Body of pancreas (tissue), 4 donors: ENCODE measurements around the gene SP6. TPM values are rescaled to one million over a fixed set of nuclear protein-coding genes. Genes with fewer than 3 reads are reported as not detected.

Source experiments
- ATAC-seq: fragments of 150-250 bp; one replicate; pipeline ENCODE4 v1.9.1; 2016
- DNase-seq, 4 donors: peaks; one replicate each; pipeline ENCODE4 v3.0.0-alpha.2; 2019
- H3K27ac ChIP-seq, 4 donors: fragments of 200-600 bp; sonication (generic); 1 replicate in 3 of 4; 2 replicates in 1 of 4; pipeline versions ENCODE4 v1.5.1 to v1.6.1; 2016 to 2019; ENCODE audit warnings: mild to moderate bottlenecking in 1 of 4, mixed read lengths in 1 of 4, moderate library complexity in 1 of 4
- H3K27me3 ChIP-seq, 2 donors: fragments of 200-600 bp; sonication (generic); one replicate each; pipeline ENCODE4 v1.6.0; 2016; ENCODE audit warnings: mild to moderate bottlenecking in 1 of 2
- H3K36me3 ChIP-seq, 2 donors: fragments of 200-600 bp; sonication (generic); replicated peaks in 1 of 2; 2 replicates each; pipeline ENCODE4 v1.5.1; 2016; ENCODE audit warnings: low read depth in 2 of 2; ENCODE audit not compliant: insufficient read depth in 1 of 2
- H3K4me1 ChIP-seq: fragments of 200-600 bp; sonication (generic); one replicate; pipeline ENCODE4 v1.6.0; 2016
- H3K4me3 ChIP-seq, 2 donors: fragments of 200-600 bp; sonication (generic); 1 replicate in 1 of 2; 2 replicates in 1 of 2; pipeline ENCODE4 v1.5.1; 2016 to 2019
- H3K9me3 ChIP-seq, 3 donors: fragments of 200-600 bp; sonication (generic); 1 replicate in 2 of 3; 2 replicates in 1 of 3; pipeline ENCODE4 v1.5.1; 2016
- CTCF ChIP-seq, 7 experiments: fragments of 450-650 bp in 4 of 7; fragments of 200-600 bp in 3 of 7; sonication (generic) in 3 of 7; IDR thresholded peaks; one replicate each; pipeline ENCODE4 v1.5.1; 2016 to 2019; ENCODE audit warnings: antibody characterized with exemption in 7 of 7
- POLR2A ChIP-seq, 3 donors: fragments of 450-650 bp; IDR thresholded peaks; one replicate each; pipeline ENCODE4 v1.6.1; 2016; ENCODE audit warnings: antibody characterized with exemption in 3 of 3, mild to moderate bottlenecking in 2 of 3
- WGBS, 2 donors: methylation state at CpG; one replicate each; pipeline ENCODE4 v1.1.5; 2017; 5-methylcytosine and 5-hydroxymethylcytosine counted together
- intact Hi-C: fragments of 100-400 bp; cut with DNase I; formaldehyde crosslinking; loops from one replicate; pipeline ENCODE4 v1.15.1; 2023
- total RNA-seq, 2 donors: library from RNA; depleted of rRNA; stranded (reverse); fragments of >200 nt; gene quantifications; one replicate each; pipeline ENCODE4 v1.1.0, GENCODE V29; 2016

SP6 gene
- total RNA-seq, 2 donors from 2014 or later, result 0.26 to 0.99 TPM

GRCh38 chr17:47871048-47871447, 20.1 kb upstream of the SP6 start:
- intact Hi-C loops, result no loop called here
- DNase-seq (no peak), ATAC-seq (no peak)
- Histone ChIP-seq H3K27ac (no peak overlapping the region), H3K4me3 (no peak overlapping the region), H3K9me3 (no peaks in the 10 kb centered on the region), H3K4me1 (no peaks in the 10 kb centered on the region), H3K36me3 (no peaks in the 10 kb centered on the region), H3K27me3 (peaks cover 3 to 13% of the 10 kb centered on the region in 2 donors)
- TF ChIP-seq CTCF (IDR thresholded peaks at IDR 0.05) (no peak), POLR2A (IDR thresholded peaks at IDR 0.05) (no peak)

GRCh38 chr17:47870056-47870455, 19.1 kb upstream of the SP6 start:
- Histone ChIP-seq H3K4me1 (no peaks in the 10 kb centered on the region), H3K4me3 (no peak overlapping the region), H3K27me3 (peaks cover 3 to 13% of the 10 kb centered on the region in 2 donors), H3K36me3 (no peaks in the 10 kb centered on the region), H3K9me3 (no peaks in the 10 kb centered on the region), H3K27ac (no peak overlapping the region)
- no peak for ATAC-seq
- DNase-seq, result no peak
- TF ChIP-seq POLR2A (IDR thresholded peaks at IDR 0.05) (no peak), CTCF (IDR thresholded peaks at IDR 0.05) (no peak)
- intact Hi-C loops, result no loop called here
- 9 to 32% methylated on average over 1 of the region's 1 CpG for WGBS, 2 donors

GRCh38 chr17:47869114-47869513, 18.2 kb upstream of the SP6 start:
- ATAC-seq, result no peak
- 10 to 18% methylated on average over 2 of the region's 2 CpGs for WGBS, 2 donors
- peaks cover 3 to 13% of the 10 kb centered on the region in 2 donors for H3K27me3 ChIP-seq

GRCh38 chr17:47867813-47868533, 17.0 kb upstream of the SP6 start:
- H3K4me1 ChIP-seq, result no peaks in the 10 kb centered on the region
- 70 to 80% methylated on average over 9 to 11 of the region's 11 CpGs for WGBS, 2 donors
- no peak for ATAC-seq
- H3K27ac ChIP-seq, result no peak overlapping the region
- peaks cover 3 to 13% of the 10 kb centered on the region in 2 donors for H3K27me3 ChIP-seq
- DNase-seq, result no peak
- H3K36me3 ChIP-seq, result no peaks in the 10 kb centered on the region
- intact Hi-C loops, result no loop called here
- no peaks in the 10 kb centered on the region for H3K9me3 ChIP-seq
- no peak overlapping the region for H3K4me3 ChIP-seq
- TF ChIP-seq CTCF (IDR thresholded peaks at IDR 0.05) (no peak), POLR2A (IDR thresholded peaks at IDR 0.05) (no peak)

More at GRCh38 chr17:47869114-47869513, 18.2 kb upstream of the SP6 start:
- no peaks in the 10 kb centered on the region for H3K9me3 ChIP-seq
- no peaks in the 10 kb centered on the region for H3K36me3 ChIP-seq
- H3K4me1 ChIP-seq, result no peaks in the 10 kb centered on the region
- DNase-seq, result no peak
- TF ChIP-seq CTCF (IDR thresholded peaks at IDR 0.05), result no peak
- TF ChIP-seq POLR2A (IDR thresholded peaks at IDR 0.05), result no peak
- H3K27ac ChIP-seq, result no peak overlapping the region
- intact Hi-C loops, result no loop called here
- no peak overlapping the region for H3K4me3 ChIP-seq

- no peak overlapping the region for H3K4me3 ChIP-seq
- H3K27ac ChIP-seq, result no peak overlapping the region
- no peak for ATAC-seq
- H3K4me1 ChIP-seq, result no peaks in the 10 kb centered on the region
- H3K36me3 ChIP-seq, result no peaks in the 10 kb centered on the region
- H3K9me3 ChIP-seq, result no peaks in the 10 kb centered on the region
- H3K27me3 ChIP-seq, result peaks cover 3 to 4% of the 10 kb centered on the region in 2 donors
- TF ChIP-seq CTCF (IDR thresholded peaks at IDR 0.05), result no peak
- intact Hi-C loops, result no loop called here
- DNase-seq, result no peak
- WGBS, 2 donors, result 54 to 58% methylated on average over 19 to 20 of the region's 20 CpGs
Measured at GRCh38 chr17:47866941-47867340, 16.0 kb upstream of the SP6 start.
